ENCODE measurements around the gene ELP2. TPM values are rescaled to one million over a fixed set of nuclear protein-coding genes. Genes with fewer than 3 reads are reported as not detected.

The ELP2 gene
- total and polyA plus RNA-seq, 9 of the 15 experiments (the other 6 are each of a cell fraction or from before 2014, with no cell fraction given) = 76.8 to 192 (median 140) TPM

DNA sequence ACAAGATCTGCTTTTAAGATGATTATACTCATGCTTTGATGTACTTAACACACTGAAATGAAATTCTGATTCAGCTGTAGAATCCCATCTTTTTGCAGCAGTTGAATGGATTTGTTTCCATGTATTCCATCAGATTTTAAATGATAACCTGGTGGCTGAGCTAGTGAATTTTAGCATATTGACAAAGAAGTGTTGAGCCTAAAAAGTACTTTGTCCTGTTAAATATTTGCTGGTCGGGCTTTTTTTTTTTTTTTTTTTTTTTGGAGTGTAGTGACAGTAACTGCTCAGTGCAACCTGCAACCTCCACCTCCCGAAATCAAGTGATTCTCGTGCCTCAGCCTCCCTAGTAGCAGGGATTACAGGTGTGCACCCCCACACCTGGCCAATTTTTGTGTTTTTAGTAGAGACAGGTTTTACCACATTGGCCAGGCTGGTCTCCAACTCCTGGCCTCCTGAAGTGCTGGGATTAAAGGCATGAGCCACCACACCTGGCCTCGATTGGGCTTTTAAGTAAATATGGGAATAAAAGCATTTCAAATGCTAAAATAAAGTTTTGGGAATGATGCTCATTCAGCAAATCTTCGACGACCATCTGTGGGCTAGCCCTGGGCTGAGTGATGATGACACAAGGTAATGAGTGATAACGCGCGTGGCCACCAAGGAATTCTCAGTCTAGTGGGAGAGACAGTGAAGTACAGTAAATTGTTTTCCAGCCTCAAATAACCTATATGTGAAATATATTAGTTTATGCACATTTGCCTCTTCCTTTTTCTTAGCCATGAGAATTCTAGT lies 2.2 kb downstream of the ELP2 start:
- Histone ChIP-seq H2AFZ (ENCODE audit: low read depth, low read length) (no peak overlapping the region), H4K20me1 (replicated peaks; ENCODE audit: control insufficient read depth, insufficient read depth, low read length) (peaks cover 13% of the 10 kb centered on the region), H3K36me3 (ENCODE audit: control insufficient read depth, insufficient read depth, low read length) (peaks cover 54% of the 10 kb centered on the region; the same call in 2 of the 3 replicates), H3K4me2 (ENCODE audit: insufficient read depth, low read length) (peak overlapping the region; percentile 96), H3K27ac (ENCODE audit: extremely low read depth, low read depth, low read length) (no peak overlapping the region), H3K79me2 (ENCODE audit: control insufficient read depth, insufficient read depth, low read length) (peaks cover 79% of the 10 kb centered on the region), H3K4me3 (peak overlapping the region; percentile 91; the same call in 1 of the 2 replicates), H3K9me3 (replicated peaks; ENCODE audit: control insufficient read depth, insufficient read depth, low read depth, low read length) (no peaks in the 10 kb centered on the region), H3K9me1 (ENCODE audit: control insufficient read depth, insufficient read depth, low read length) (peaks cover 7% of the 10 kb centered on the region), H3K27me3 (ENCODE audit: control insufficient read depth in 2 of 2, insufficient read depth in 2 of 2, low read length in 2 of 2) (no peaks in the 10 kb centered on the region), H3K4me1 (replicated peaks in 1 of 2; ENCODE audit: control insufficient read depth in 2 of 2, insufficient read depth in 2 of 2, low read length in 2 of 2) (peaks cover 27 to 32% of the 10 kb centered on the region in 2 experiments; a peak in 4 of 5 replicates), H3K9ac (ENCODE audit: insufficient read depth in 1 of 2, low read depth in 2 of 2, low read length in 2 of 2) (no peak overlapping the region)
- FAIRE-seq = peak; percentile 44
- CTCF ChIA-PET (ENCODE audit: low intra/inter-chr PET ratio) = no interaction called here
- no TSS peak for BruUV-seq (replicated peaks)
- DNase-seq (ENCODE audit: extremely low read depth in 1 of 4, low spot score in 3 of 4) = peak in 2 of 4 experiments; percentile 31 to 53
- POLR2A ChIA-PET = interaction anchor here (0.7 to 2.2 kb wide), 2 partner anchors 11 to 13 kb away, joined by 4 to 12 read pairs; no protein-coding TSS in a partner anchor
- in situ Hi-C loops (cut with MboI) (no loop called here), intact Hi-C loops (cut with micrococcal nuclease) (no loop called here)
- 32% methylated on average over 9 of the region's 9 CpGs for WGBS (ENCODE audit: insufficient coverage, low coverage, missing lambda C conversion rate)
- ATAC-seq = no peak
- TF ChIP-seq ZBTB40 (IDR thresholded peaks at IDR 0.05) (peak; percentile 73), ZBTB40 (CRISPR knock-in tag; IDR thresholded peaks at IDR 0.05) (no peak), ZNF586 (CRISPR knock-in tag; conservative IDR thresholded peaks at IDR 0.05) (no peak), MAFF (IDR thresholded peaks at IDR 0.05; ENCODE audit: low read length) (peak; percentile 21; the same call in 1 of the 2 replicates), FOXJ3 (CRISPR knock-in tag; IDR thresholded peaks at IDR 0.05) (no peak), TAL1 (IDR thresholded peaks at IDR 0.05) (peak; percentile 72), TBL1XR1 (IDR thresholded peaks at IDR 0.05; ENCODE audit: low read length in 2 of 2) (no peak), SMARCA4 (IDR thresholded peaks at IDR 0.05) (peak; percentile 50; the same call in 1 of the 2 replicates), ARID1B (IDR thresholded peaks at IDR 0.05) (peak; percentile 74), XRCC3 (IDR thresholded peaks at IDR 0.05) (no peak), DPF2 (IDR thresholded peaks at IDR 0.05) (0 out of 2 replicates have a peak, but pooled peaks have one; percentile 55)
- TF ChIP-seq, protein P1, sequence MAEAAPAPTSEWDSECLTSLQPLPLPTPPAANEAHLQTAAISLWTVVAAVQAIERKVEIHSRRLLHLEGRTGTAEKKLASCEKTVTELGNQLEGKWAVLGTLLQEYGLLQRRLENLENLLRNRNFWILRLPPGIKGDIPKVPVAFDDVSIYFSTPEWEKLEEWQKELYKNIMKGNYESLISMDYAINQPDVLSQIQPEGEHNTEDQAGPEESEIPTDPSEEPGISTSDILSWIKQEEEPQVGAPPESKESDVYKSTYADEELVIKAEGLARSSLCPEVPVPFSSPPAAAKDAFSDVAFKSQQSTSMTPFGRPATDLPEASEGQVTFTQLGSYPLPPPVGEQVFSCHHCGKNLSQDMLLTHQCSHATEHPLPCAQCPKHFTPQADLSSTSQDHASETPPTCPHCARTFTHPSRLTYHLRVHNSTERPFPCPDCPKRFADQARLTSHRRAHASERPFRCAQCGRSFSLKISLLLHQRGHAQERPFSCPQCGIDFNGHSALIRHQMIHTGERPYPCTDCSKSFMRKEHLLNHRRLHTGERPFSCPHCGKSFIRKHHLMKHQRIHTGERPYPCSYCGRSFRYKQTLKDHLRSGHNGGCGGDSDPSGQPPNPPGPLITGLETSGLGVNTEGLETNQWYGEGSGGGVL (CRISPR knock-in tag; IDR thresholded peaks at IDR 0.05) = no peak

All from K562 (cell line).